Heart right ventricle (tissue), 16 donors: ENCODE results near the gene F5. TPM values are rescaled to one million over a fixed set of nuclear protein-coding genes. Genes with fewer than 3 reads are reported as not detected.

Experiments
- ATAC-seq, 8 donors: fragments of 200-7000 bp; cut with Tn5 transposase; one replicate each; pipeline ENCODE4 v1.9.1; 2020; ENCODE audit warnings: mild to moderate bottlenecking in 8 of 8, moderate library complexity in 8 of 8, moderate number of reproducible peaks in 1 of 8
- DNase-seq, 2 donors: peaks; one replicate each; pipeline ENCODE4 v3.0.0-alpha.2; 2020
- H3K27ac ChIP-seq, 10 donors: fragments of 200-600 bp; sonication (generic) in 2 of 10; one replicate each; pipeline versions ENCODE4 v1.5.0 to v1.8.0; 2020 to 2022; ENCODE audit warnings: mild to moderate bottlenecking in 3 of 10
- H3K27me3 ChIP-seq, 7 donors: fragments of 200-600 bp; one replicate each; pipeline ENCODE4 v1.8.0; 2021 to 2022; ENCODE audit warnings: mild to moderate bottlenecking in 2 of 7
- H3K36me3 ChIP-seq, 9 donors: fragments of 200-600 bp; sonication (generic) in 1 of 9; one replicate each; pipeline versions ENCODE4 v1.5.0 to v1.8.0; 2020 to 2022; ENCODE audit warnings: mild to moderate bottlenecking in 2 of 9
- H3K4me1 ChIP-seq, 9 donors: fragments of 200-600 bp; sonication (generic) in 1 of 9; one replicate each; pipeline versions ENCODE4 v1.5.0 to v1.8.0; 2020 to 2022; ENCODE audit warnings: mild to moderate bottlenecking in 4 of 9
- H3K4me3 ChIP-seq, 10 donors: fragments of 200-600 bp; sonication (generic) in 2 of 10; one replicate each; pipeline versions ENCODE4 v1.5.0 to v1.8.0; 2020 to 2022; ENCODE audit warnings: mild to moderate bottlenecking in 7 of 10, moderate library complexity in 2 of 10
- H3K9me3 ChIP-seq, 11 donors: fragments of 200-600 bp in 10 of 11; sonication (generic) in 2 of 11; one replicate each; pipeline versions ENCODE4 v1.5.0 to v1.8.0; 2013 to 2022; ENCODE audit warnings: mild to moderate bottlenecking in 2 of 11, control low read depth in 1 of 11, moderate library complexity in 1 of 11
- WGBS, 2 donors: extraction: QIAGEN DNeasy Blood & Tissue Kit; methylation state at CpG; one replicate each; pipeline ENCODE4 v1.1.7; 2013; ENCODE audit warnings: inconsistent platforms in 1 of 2; 5-methylcytosine and 5-hydroxymethylcytosine counted together
- intact Hi-C, 10 donors: fragments of 100-400 bp; cut with DNase I; formaldehyde crosslinking; loops; one replicate each; pipeline versions ENCODE4 v1.11.1 to v1.14.2; 2022
- polyA plus RNA-seq, 2 donors: library from polyadenylated mRNA; stranded (reverse); fragments of 200-250 nt; gene quantifications; one replicate each; pipeline ENCODE4 v1.2.3, GENCODE V29; 2013
- total RNA-seq, 10 donors: library from RNA; stranded (reverse); fragmentation: NEBNext Ultra II Directional in 3 of 10; extraction: Animal tissue kit (Norgen Biotek cat#: 25700) in 3 of 10; gene quantifications; one replicate each; pipeline versions ENCODE4 v1.2.1 to v1.2.4, GENCODE V29; 2021 to 2023
- TF ChIP-seq, protein P1 (sequence below), 9 donors: fragments of 200-600 bp; sonication (generic) in 2 of 9; IDR thresholded peaks; one replicate each; pipeline versions ENCODE4 v1.5.0 to v1.8.0; 2021 to 2022; ENCODE audit warnings: antibody characterized with exemption in 9 of 9, mild to moderate bottlenecking in 5 of 9, moderate library complexity in 1 of 9
- donor health status: Arrhythmogenic right ventricular cardiomyopathy.
- donor health status: ischemic (EF 13 %, LVEDD 7.1; RV severe dilation, severe dysfunction).
- donor health status: healthy with polysubstance abuse.
- donor health status: DM: no; HTN: yes; CAD: no.
- donor health status: DM: no; HTN: no; CAD: no.
- donor health status: ischemic (EF 25% LVEDD 6.9; RV normal size, moderate dysfunction).
- donor health status: ischemic (EF 25% LVEDD 5.7; RV mildly dilated, moderate dysfunction).
- donor health status: healthy.
- donor health status: DM: yes; HTN: yes; CAD: no.
- donor health status: Ischemic cardiomyopathy.
- donor health status: ischemic (EF 35%, LVEDD 5.7; RV mildly dilated, moderate dysfunction).
- donor health status: nonischemic (EF 11% LVEDD 7.7; RV severe dilation, severe dysfunction).
- donor health status: DM: yes; HTN: yes; CAD: no.
- donor health status: PGD.
- donor health status: ischemic (EF 29% LVEDD 5.4; RV normal size, mild dysfunction).
- donor health status: nonischemic (EF 23%, LVEDD 6.1; RV moderate dilation, normal function).

Gene F5
- total and polyA plus RNA-seq, 12 donors = 0.94 to 40.3 (median 6.9) TPM

- Histone ChIP-seq H3K36me3 (no peaks in the 10 kb centered on the region), H3K4me1 (peaks cover 0 to 10% (median 3%) of the 10 kb centered on the region in 9 donors), H3K4me3 (no peak overlapping the region), H3K9me3 (no peaks in the 10 kb centered on the region), H3K27me3 (peaks cover 0 to 2% (median 0%) of the 10 kb centered on the region in 7 donors), H3K27ac (no peak overlapping the region)
- WGBS, 2 donors = 35 to 36% methylated on average over 4 of the region's 4 CpGs
- intact Hi-C loops = no loop called here
- ATAC-seq (peak in 1 of 8 donors; percentile 25), DNase-seq (no peak)
- TF ChIP-seq, protein P1, sequence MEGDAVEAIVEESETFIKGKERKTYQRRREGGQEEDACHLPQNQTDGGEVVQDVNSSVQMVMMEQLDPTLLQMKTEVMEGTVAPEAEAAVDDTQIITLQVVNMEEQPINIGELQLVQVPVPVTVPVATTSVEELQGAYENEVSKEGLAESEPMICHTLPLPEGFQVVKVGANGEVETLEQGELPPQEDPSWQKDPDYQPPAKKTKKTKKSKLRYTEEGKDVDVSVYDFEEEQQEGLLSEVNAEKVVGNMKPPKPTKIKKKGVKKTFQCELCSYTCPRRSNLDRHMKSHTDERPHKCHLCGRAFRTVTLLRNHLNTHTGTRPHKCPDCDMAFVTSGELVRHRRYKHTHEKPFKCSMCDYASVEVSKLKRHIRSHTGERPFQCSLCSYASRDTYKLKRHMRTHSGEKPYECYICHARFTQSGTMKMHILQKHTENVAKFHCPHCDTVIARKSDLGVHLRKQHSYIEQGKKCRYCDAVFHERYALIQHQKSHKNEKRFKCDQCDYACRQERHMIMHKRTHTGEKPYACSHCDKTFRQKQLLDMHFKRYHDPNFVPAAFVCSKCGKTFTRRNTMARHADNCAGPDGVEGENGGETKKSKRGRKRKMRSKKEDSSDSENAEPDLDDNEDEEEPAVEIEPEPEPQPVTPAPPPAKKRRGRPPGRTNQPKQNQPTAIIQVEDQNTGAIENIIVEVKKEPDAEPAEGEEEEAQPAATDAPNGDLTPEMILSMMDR (IDR thresholded peaks at IDR 0.05) = no peak
Measured at GRCh38 chr1:169574336-169574735, 11.9 kb downstream of the F5 start.

GRCh38 chr1:169572187-169572586 is 14.1 kb downstream of the F5 start:
- H3K27ac ChIP-seq = no peak overlapping the region
- ATAC-seq = peak in 2 of 8 donors; percentile 30 to 41
- peaks cover 0 to 2% (median 0%) of the 10 kb centered on the region in 7 donors for H3K27me3 ChIP-seq
- H3K9me3 ChIP-seq = no peaks in the 10 kb centered on the region
- no peak for DNase-seq
- H3K4me1 ChIP-seq = peaks cover 0 to 10% (median 3%) of the 10 kb centered on the region in 9 donors
- TF ChIP-seq, protein P1 (IDR thresholded peaks at IDR 0.05) = no peak
- H3K36me3 ChIP-seq = no peaks in the 10 kb centered on the region
- WGBS, 2 donors = 42 to 44% methylated on average over 1 of the region's 1 CpG
- intact Hi-C loops = no loop called here
- no peak overlapping the region for H3K4me3 ChIP-seq

- Histone ChIP-seq H3K36me3 (no peaks in the 10 kb centered on the region), H3K4me1 (peaks cover 0 to 10% (median 0%) of the 10 kb centered on the region in 9 donors), H3K27me3 (peaks cover 0 to 2% (median 0%) of the 10 kb centered on the region in 7 donors), H3K27ac (no peak overlapping the region), H3K9me3 (no peaks in the 10 kb centered on the region), H3K4me3 (no peak overlapping the region)
- TF ChIP-seq, protein P1 (IDR thresholded peaks at IDR 0.05) = no peak
- intact Hi-C loops = no loop called here
- WGBS, 2 donors = 73 to 80% methylated on average over 3 of the region's 3 CpGs
- ATAC-seq = no peak
- DNase-seq = no peak
Measured at GRCh38 chr1:169571450-169571849, 14.8 kb downstream of the F5 start.

DNA sequence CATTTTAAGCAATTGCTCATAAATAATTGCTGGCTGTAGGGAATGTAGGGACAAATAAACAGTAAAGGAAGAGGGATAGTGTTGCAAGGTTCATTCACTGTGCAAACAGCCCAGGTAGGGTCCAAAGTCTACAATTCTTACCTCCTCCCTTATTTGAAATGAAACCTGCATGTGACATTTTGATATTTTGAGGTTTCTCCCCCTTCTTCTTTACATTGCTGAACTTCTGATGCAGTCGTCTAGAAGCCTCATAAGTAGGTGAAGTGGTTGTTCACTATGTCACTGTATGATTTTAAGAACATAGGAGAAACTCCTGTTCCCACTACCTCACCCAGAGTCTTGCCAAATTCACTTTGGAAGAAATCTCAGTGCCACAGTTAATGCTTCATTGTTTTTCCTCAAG is 16.1 kb downstream of the F5 start:
- Histone ChIP-seq H3K27me3 (peaks cover 0 to 2% (median 0%) of the 10 kb centered on the region in 7 donors), H3K36me3 (no peaks in the 10 kb centered on the region), H3K27ac (no peak overlapping the region), H3K4me1 (peaks cover 0 to 10% (median 0%) of the 10 kb centered on the region in 9 donors), H3K9me3 (no peaks in the 10 kb centered on the region), H3K4me3 (no peak overlapping the region)
- intact Hi-C loops = no loop called here
- DNase-seq = no peak
- no peak for ATAC-seq
- 49 to 50% methylated on average over 1 of the region's 1 CpG for WGBS, 2 donors
- TF ChIP-seq, protein P1 (IDR thresholded peaks at IDR 0.05) = no peak
